GM18508 (cell line): ENCODE measurements around the gene LINC00237.

Experiments
- ATAC-seq: cut with Tn5 transposase; IDR thresholded peaks from one replicate; pipeline ENCODE4 v1.9.1; 2021; ENCODE audit warnings: moderate number of reproducible peaks; ENCODE audit not compliant: insufficient read depth, unreplicated experiment

Gene LINC00237

GRCh38 chr20:21100578-21101452, 5.3 kb downstream of the LINC00237 start:
- ATAC-seq = no peak

- ATAC-seq = no peak
These were observed 6.2 kb downstream of the LINC00237 start for GRCh38 chr20:21099751-21100577.

GRCh38 chr20:21096321-21097043, 9.7 kb downstream of the LINC00237 start:
- no peak for ATAC-seq

GRCh38 chr20:21092806-21093205, 13.4 kb downstream of the LINC00237 start:
- no peak for ATAC-seq

GRCh38 chr20:21090721-21091120, 15.4 kb downstream of the LINC00237 start:
- ATAC-seq = no peak

- ATAC-seq = no peak
These were observed 16.0 kb downstream of the LINC00237 start for GRCh38 chr20:21090111-21090618.

- ATAC-seq = no peak
These were observed 16.8 kb downstream of the LINC00237 start for GRCh38 chr20:21089391-21089790.

GRCh38 chr20:21087862-21088540, 18.2 kb downstream of the LINC00237 start:
- ATAC-seq = no peak

GRCh38 chr20:21083825-21084325, 22.3 kb downstream of the LINC00237 start:
- no peak for ATAC-seq

- ATAC-seq = no peak
These were observed 23.6 kb downstream of the LINC00237 start for GRCh38 chr20:21082584-21082983.

- ATAC-seq = no peak
These were observed 28.3 kb downstream of the LINC00237 start for GRCh38 chr20:21077809-21078345.

GRCh38 chr20:21076073-21076472, 30.1 kb downstream of the LINC00237 start:
- ATAC-seq = no peak

- no peak for ATAC-seq
These were observed 30.7 kb downstream of the LINC00237 start for GRCh38 chr20:21075471-21075870.

GRCh38 chr20:21074605-21075336, 31.4 kb downstream of the LINC00237 start:
- peak; percentile 84 for ATAC-seq

- no peak for ATAC-seq
These were observed 38.9 kb downstream of the LINC00237 start for GRCh38 chr20:21067255-21067654.

GRCh38 chr20:21064924-21065323, 41.2 kb downstream of the LINC00237 start:
- no peak for ATAC-seq

GRCh38 chr20:21063276-21063675, 42.9 kb downstream of the LINC00237 start:
- no peak for ATAC-seq

- ATAC-seq = no peak
These were observed 53.0 kb downstream of the LINC00237 start for GRCh38 chr20:21053002-21053762.
